Psoas muscle (tissue), 8 donors: ENCODE data around the gene PPP6R1. TPM values are rescaled to one million over a fixed set of nuclear protein-coding genes. Genes with fewer than 3 reads are reported as not detected.
A peak's percentile ranks its signal among the peaks of the same experiment; 100 is the strongest.

Experiments used
- ATAC-seq, 4 donors: fragments of 200-7000 bp; cut with Tn5 transposase; one replicate each; pipeline ENCODE4 v1.9.1; 2020; ENCODE audit warnings: moderate library complexity in 3 of 4, mild to moderate bottlenecking in 2 of 4
- DNase-seq, 2 donors: peaks; one replicate each; pipeline ENCODE4 v3.0.0-alpha.2; 2020
- H3K27ac ChIP-seq: fragments of 200-600 bp; one replicate; pipeline ENCODE4 v1.8.0; 2022
- H3K27me3 ChIP-seq, 3 donors: fragments of 200-600 bp in 1 of 3; one replicate each; pipeline versions ENCODE4 v1.6.1 to v1.8.0; 2013 to 2022; ENCODE audit warnings: low read length in 2 of 3, mild to moderate bottlenecking in 2 of 3, moderate library complexity in 1 of 3; ENCODE audit not compliant: insufficient read depth in 3 of 3
- H3K36me3 ChIP-seq, 2 donors: fragments of 200-600 bp in 1 of 2; one replicate each; pipeline versions ENCODE4 v1.6.1 to v1.8.0; 2013 to 2022; ENCODE audit warnings: low read depth in 1 of 2, mild to moderate bottlenecking in 1 of 2, moderate library complexity in 1 of 2; ENCODE audit not compliant: insufficient read depth in 1 of 2
- H3K4me1 ChIP-seq: fragments of 200-600 bp; one replicate; pipeline ENCODE4 v1.8.0; 2022
- H3K4me3 ChIP-seq: fragments of 200-600 bp; one replicate; pipeline ENCODE4 v1.8.0; 2022; ENCODE audit warnings: mild to moderate bottlenecking
- H3K9me3 ChIP-seq: fragments of 200-600 bp; one replicate; pipeline ENCODE4 v1.8.0; 2022
- CTCF ChIP-seq: fragments of 200-600 bp; IDR thresholded peaks from one replicate; pipeline ENCODE4 v1.8.0; 2022; ENCODE audit warnings: antibody characterized with exemption
- WGBS, 3 donors: extraction: QIAGEN DNeasy Blood & Tissue Kit; methylation state at CpG; one replicate each; pipeline versions ENCODE4 v1.1.6 to v1.1.7; 2013; 5-methylcytosine and 5-hydroxymethylcytosine counted together
- intact Hi-C, 2 donors: fragments of 100-400 bp; cut with DNase I; formaldehyde crosslinking; loops; one replicate each; pipeline versions ENCODE4 v1.11.0 to v1.14.2; 2022
- polyA plus RNA-seq, 3 donors: library from polyadenylated mRNA; stranded (reverse); fragments of 200-250 nt; gene quantifications; one replicate each; pipeline ENCODE4 v1.2.3, GENCODE V29; 2013
- total RNA-seq, 4 donors: library from RNA; stranded (reverse); fragmentation: NEBNext Ultra II Directional in 2 of 4; extraction: Animal tissue kit (Norgen Biotek cat#: 25700) in 2 of 4; gene quantifications; one replicate each; pipeline versions ENCODE4 v1.2.1 to v1.2.4, GENCODE V29; 2021 to 2023
- donor health status: healthy with polysubstance abuse.
- donor health status: DM: no; HTN: no; CAD: no; lungs with moderate emphysema.
- donor health status: Bipolar disorder and iron deficiency.
- donor health status: healthy.
- donor health status: DM: yes; HTN: yes; CAD: no.
- donor health status: DM: no; HTN: no; CAD: no.
- donor health status: DM: no; HTN: no; CAD: no.
- donor health status: DM: yes; HTN: yes; CAD: no.

Gene PPP6R1
- total and polyA plus RNA-seq, 7 donors = 27.9 to 72.3 (median 45.6) TPM

DNA sequence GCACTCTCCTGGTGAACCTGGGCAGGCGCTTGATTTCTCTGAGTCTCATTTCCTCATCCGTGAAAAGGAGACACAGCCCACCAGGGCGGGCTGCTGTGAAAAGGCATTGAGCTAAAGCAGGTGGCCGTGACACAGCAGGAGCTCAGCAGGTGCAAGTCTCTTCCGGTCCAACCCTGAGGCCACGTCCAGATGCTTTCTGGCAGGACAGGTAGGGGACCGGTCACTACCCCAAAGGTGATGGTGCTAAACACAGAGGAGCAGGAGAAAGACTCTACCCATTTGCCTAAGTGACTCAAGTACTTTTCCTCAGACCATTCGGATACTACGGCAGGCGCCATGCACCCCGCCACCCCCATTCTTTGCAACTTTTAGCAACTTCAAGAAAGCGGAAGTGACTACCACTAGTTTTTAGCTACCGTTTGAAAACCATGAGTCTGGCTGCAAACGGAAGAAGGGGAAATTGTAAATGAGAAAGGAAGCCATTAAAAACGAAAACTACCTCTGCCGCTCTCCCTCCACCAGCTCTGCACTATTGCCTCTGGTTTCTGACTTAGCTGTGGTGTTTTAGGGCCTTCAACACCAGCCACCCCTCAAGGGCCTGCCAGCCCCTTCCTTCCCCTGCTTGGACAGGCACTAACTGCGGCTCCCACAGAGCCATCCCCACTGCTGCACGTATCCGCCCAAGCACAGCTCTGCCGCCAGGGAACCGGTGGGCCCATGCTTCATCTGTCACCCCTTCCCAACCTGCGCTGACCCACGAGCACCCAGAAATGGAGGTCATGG lies 4.8 kb downstream of the PPP6R1 start:
- peak overlapping the region; percentile 52 for H3K4me3 ChIP-seq
- intact Hi-C loops = no loop called here
- H3K4me1 ChIP-seq = peaks cover 55% of the 10 kb centered on the region
- no peaks in the 10 kb centered on the region for H3K36me3 ChIP-seq
- H3K27me3 ChIP-seq = no peaks in the 10 kb centered on the region
- no peak for ATAC-seq
- DNase-seq = peak in 1 of 2 donors; percentile 50
- WGBS, 3 donors = 62 to 69% (median 66%) methylated on average over 23 of the region's 23 CpGs
- no peak overlapping the region for H3K27ac ChIP-seq
- TF ChIP-seq CTCF = no peak
- H3K9me3 ChIP-seq = no peaks in the 10 kb centered on the region

DNA sequence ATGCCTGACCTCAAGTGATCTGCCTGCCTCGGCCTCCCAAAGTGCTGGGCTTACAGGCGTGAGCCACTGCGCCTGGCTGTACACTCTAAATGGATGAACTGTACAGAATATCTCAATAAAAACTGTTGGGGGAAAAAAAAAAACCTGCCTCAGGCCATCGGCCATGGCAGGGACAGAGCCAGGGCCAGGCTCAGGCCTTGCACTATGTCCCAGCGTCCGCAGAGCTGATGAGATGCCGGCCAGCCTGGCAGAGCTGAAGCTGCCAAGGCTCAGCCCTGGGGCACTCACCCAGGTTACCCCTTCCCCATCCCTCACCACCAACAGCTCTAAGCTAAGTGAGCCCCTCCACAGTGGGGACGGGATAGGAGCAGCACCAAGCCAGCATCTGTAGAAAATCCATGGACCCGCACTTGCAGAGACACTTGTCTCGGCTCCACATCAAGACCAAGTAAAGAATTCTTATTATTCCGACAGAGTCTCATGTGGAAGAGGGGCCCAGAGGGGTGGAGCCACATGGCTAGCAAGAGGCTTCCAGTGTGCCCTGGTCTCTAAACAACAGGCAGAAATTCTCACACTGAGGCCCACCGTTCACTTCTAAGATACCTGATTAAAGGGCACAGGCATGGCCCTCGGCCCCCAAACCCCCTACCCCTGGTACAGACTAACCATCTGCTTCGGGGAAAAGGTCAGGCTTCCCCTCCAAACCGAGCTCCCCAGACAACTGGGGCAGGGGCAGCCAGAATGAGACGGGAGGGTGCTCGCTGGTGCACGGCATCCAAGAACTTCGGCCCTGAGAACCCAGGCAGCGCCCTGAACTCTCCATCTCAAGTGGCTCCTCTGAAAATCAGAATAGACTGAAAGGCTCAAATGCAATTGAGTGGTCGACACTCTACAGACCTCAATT lies 5.8 kb downstream of the PPP6R1 start:
- peaks cover 55% of the 10 kb centered on the region for H3K4me1 ChIP-seq

GRCh38 chr19:55251341-55252081 lies 7.3 kb downstream of the PPP6R1 start:
- Histone ChIP-seq H3K4me1 (peaks cover 43% of the 10 kb centered on the region), H3K27ac (no peak overlapping the region), H3K4me3 (no peak overlapping the region), H3K36me3 (peaks cover 0 to 7% of the 10 kb centered on the region in 2 donors), H3K27me3 (no peaks in the 10 kb centered on the region), H3K9me3 (no peaks in the 10 kb centered on the region)
- TF ChIP-seq CTCF = no peak
- DNase-seq = peak in 1 of 2 donors; percentile 32
- 69 to 70% (median 69%) methylated on average over 19 of the region's 19 CpGs for WGBS, 3 donors
- ATAC-seq = no peak
- intact Hi-C loops = no loop called here

More for the DNA sequence above, 5.8 kb downstream of the PPP6R1 start:
- intact Hi-C loops = no loop called here
- no peak overlapping the region for H3K27ac ChIP-seq
- H3K4me3 ChIP-seq = no peak overlapping the region
- DNase-seq (peak in 1 of 2 donors; percentile 33), ATAC-seq (no peak)
- H3K9me3 ChIP-seq = no peaks in the 10 kb centered on the region
- WGBS, 3 donors = 76 to 85% (median 80%) methylated on average over 21 of the region's 21 CpGs
- no peak for TF ChIP-seq CTCF
- no peaks in the 10 kb centered on the region for H3K27me3 ChIP-seq
- no peaks in the 10 kb centered on the region for H3K36me3 ChIP-seq

DNA sequence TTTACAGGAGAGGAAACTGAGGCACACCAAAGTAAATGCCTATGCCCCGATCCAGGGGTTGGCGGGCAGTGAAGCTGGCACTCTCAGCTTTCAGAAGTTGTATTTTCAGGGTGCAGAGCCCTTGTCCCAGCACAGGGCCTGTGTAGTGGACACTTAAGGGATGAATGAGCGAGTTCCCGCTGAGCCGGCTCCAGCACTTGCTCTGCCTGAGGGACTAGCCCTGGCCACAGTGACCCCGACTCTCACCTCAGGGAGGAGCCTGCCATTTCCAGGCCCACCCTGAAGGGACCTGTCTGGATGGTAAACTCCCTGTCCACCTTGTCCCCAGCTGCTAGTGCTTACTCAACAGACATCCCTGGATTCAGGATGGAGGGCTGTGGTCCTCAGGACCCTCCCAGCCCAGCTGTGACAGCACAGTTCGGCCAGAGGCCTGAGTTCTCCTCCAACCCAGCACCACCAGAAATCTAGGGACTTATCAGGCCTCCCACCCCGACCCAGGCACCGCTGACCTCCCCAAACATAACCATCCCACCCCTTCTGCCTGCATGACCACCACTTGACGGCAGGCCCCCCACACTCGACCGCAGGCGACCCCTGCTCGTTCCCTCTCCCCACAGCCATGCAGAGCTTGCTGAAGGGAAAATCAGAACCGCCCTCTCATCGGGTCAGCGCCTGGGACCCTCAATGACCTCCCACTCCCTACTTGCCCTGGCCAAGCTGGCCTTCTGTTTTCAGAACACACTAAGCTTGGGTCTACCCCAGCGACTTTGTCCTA lies 8.4 kb downstream of the PPP6R1 start:
- Histone ChIP-seq H3K27me3 (no peaks in the 10 kb centered on the region), H3K4me3 (no peak overlapping the region), H3K9me3 (no peaks in the 10 kb centered on the region), H3K4me1 (peaks cover 33% of the 10 kb centered on the region), H3K27ac (no peak overlapping the region), H3K36me3 (peaks cover 0 to 18% of the 10 kb centered on the region in 2 donors)
- DNase-seq = peak in 1 of 2 donors; percentile 28
- WGBS, 3 donors = 90 to 97% (median 93%) methylated on average over 18 of the region's 18 CpGs
- no peak for TF ChIP-seq CTCF
- no peak for ATAC-seq
- intact Hi-C loops = no loop called here
